CD4-positive, alpha-beta T cell treated with Interleukin-6 at 100 ng/mL for 8 hours (primary cell): Measurements from ENCODE around the gene APOA1.
A peak's percentile ranks its signal among the peaks of the same experiment; 100 is the strongest.

Experiments
- DNase-seq: peaks from one replicate; pipeline ENCODE4 v3.0.0-alpha.2; 2020; ENCODE audit warnings: mixed read lengths, low spot score

Gene APOA1

DNA sequence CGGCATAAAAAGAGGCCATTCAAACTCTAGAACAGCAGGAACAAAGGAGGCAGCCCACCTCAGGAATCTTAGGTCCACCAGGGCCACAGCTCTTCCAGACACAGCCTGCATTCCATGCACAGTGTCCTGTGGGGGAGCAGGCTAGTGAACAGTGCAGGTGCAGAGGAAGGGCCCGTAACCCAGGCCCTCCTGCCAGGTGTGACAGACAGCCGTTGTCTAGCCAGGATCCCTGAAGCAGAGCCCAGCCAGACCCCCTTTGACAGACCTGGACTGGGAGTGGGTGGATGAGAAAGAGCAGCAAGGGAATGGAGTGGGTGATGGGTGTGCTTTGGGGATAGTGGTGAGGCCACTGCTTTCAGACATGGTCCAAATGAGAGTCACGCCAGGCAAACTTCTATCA lies 48.4 kb downstream of the APOA1 start:
- no peak for DNase-seq

DNA sequence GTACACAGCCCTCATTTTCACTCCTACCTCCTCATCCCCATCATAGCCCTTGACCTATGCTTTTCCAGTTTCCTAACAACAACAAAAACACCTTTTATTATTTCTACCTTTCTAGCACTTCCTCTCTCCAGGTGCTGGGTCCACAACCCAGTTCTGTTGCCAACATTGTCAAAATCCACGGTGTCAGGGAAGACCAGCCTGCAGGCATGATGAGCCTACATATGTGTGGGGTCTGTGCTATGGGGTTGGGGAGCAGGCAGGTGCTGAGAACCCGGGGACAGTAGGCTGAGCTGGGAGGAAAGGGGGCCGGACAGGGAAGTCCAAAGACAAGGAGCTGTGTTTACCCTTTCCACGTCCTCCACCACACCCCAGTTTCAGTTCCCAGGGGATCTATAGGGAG lies 48.9 kb downstream of the APOA1 start:
- DNase-seq, result no peak

DNA sequence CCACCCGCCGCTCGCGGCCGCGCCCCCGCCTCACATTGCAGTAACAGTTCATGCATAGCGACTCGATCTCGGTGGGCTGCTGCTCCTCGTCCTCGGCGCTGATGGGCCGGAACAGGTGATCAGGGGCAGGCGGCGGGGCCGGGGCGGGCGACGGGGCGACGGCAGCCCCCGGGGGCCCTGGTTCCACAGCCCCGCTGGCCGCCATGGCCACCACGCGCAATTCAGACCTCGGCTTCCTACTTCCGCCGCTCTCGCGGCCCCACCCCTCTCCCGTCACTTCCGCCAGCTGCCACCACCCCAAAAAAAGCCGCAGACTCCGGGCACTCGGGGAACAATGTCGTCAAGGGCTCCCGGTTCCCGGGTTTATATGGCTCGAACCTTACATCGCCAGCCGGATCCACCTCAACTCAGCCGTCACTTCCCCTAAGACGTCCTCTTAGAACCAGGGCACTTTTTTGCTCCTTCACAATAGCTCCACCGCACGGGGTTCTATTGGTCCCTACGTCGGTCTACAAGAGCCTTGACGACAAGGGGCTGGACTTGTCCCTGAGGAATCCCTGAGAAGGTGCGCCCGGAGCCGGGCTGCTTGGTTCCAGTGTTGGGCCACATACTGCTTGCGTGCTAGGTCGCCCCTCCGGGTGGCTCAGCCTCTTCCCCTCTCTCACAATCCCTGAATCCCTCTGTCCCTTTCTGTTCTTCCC lies 49.5 kb downstream of the APOA1 start, which contains the start of gene ZPR1:
Gene ZPR1 (minus strand): TSS at position 238 of the 701 bp plus-strand sequence. CDS start 33 bp downstream, at position 205.
- DNase-seq, result peak; percentile 79

DNA sequence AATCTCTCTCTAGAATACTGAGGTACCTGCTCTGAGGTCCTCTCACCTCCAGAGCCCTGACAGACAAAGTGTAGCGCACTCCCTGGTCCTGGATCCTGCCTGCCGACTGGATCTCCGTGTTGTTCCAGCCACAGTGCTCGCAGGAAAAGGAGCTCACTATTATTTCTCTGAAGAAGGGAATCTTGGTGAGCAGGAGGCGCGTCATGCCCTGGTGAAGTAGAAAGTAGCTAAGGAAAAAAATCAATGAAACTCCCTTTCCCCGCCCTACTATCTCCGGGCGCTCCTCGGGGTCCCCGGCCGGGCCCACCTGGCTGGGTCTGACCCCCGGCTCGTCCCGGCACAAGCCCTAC lies 50.0 kb downstream of the APOA1 start:
- no peak for DNase-seq

DNA sequence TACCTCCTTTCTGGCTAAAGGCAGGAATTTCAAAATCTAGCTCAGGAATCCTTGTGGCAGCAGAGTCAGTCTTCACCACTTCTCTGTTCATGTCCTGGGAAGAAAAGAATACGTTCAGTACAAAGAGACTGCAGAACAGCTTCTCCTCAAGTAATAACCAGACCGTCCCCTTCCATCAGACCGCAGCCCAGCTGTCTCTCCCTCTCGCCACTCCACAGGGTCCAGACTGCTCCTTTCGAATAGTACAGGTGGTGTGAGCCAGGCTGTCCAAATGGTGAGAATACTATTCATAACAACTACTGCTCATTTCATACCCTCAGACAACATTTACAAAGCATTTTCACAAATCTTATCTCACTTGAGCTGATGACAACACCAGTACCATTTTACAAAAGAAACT lies 50.5 kb downstream of the APOA1 start:
- DNase-seq, result no peak

DNA sequence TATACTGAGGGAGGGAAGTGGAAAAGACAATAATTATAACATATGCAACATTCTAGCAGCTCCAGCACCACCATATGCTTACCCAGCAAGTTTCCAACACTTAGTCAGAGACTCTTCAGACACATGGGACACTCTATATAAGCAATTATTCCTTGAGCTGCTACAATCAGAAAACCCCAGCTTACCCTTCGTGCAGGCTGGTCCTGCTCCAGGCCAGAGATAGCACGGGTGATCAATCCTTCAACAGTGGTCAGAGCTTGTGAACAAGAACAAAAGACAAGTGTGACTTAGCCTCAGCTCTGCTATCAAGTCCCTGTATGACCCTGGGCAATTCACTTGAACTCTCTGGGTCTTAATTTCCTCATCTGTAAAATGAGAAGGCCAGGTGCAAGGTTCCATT lies 51.1 kb downstream of the APOA1 start:
- no peak for DNase-seq
